ENCODE results near the gene KRABD2.
"Not testable (repeated sequence)": the region's sequence is repeated elsewhere in the genome, so short reads cannot be mapped to it uniquely, and the experiment has no call there.

The KRABD2 gene

GRCh38 chr17:8392674-8393469, 16.4 kb upstream of the KRABD2 start:
- DNase-seq (ENCODE audit: low spot score): no peak

- no peak for DNase-seq (ENCODE audit: low spot score)
Observed at GRCh38 chr17:8392274-8392673, 15.8 kb upstream of the KRABD2 start.

- DNase-seq (ENCODE audit: low spot score): no peak
Observed at GRCh38 chr17:8391711-8392110, 15.2 kb upstream of the KRABD2 start.

- DNase-seq (ENCODE audit: low spot score): no peak
Observed at GRCh38 chr17:8387914-8388651, 11.6 kb upstream of the KRABD2 start.

GRCh38 chr17:8386841-8387240, 10.3 kb upstream of the KRABD2 start:
- no peak for DNase-seq (ENCODE audit: low spot score)

- DNase-seq (ENCODE audit: low spot score): peak; percentile 84
Observed at GRCh38 chr17:8384801-8385378, 8.4 kb upstream of the KRABD2 start.

GRCh38 chr17:8383143-8383822, 6.8 kb upstream of the KRABD2 start, which contains the start of gene RPL26:
TSS of gene RPL26 (minus strand) at chr17:8383193. CDS start at chr17:8382310, 883 bp downstream.
- DNase-seq (ENCODE audit: low spot score): peak; percentile 95

GRCh38 chr17:8382880-8383142, 6.3 kb upstream of the KRABD2 start:
- no peak for DNase-seq (ENCODE audit: low spot score)

- DNase-seq (ENCODE audit: low spot score): no peak
Observed at GRCh38 chr17:8382052-8382879, 5.8 kb upstream of the KRABD2 start.

GRCh38 chr17:8380049-8380448, 3.5 kb upstream of the KRABD2 start:
- no peak for DNase-seq (ENCODE audit: low spot score)

GRCh38 chr17:8378117-8378516, 1.6 kb upstream of the KRABD2 start:
- DNase-seq (ENCODE audit: low spot score): not testable (repeated sequence)

GRCh38 chr17:8377422-8377821, 918 bp upstream of the KRABD2 start:
- DNase-seq (ENCODE audit: low spot score): no peak

GRCh38 chr17:8375738-8376259, 705 bp downstream of the KRABD2 start:
- peak; percentile 39 for DNase-seq (ENCODE audit: low spot score)

GRCh38 chr17:8373856-8374255, 2.6 kb downstream of the KRABD2 start:
- DNase-seq (ENCODE audit: low spot score): not testable (repeated sequence)

- no peak for DNase-seq (ENCODE audit: low spot score)
Observed at GRCh38 chr17:8372422-8372821, 4.1 kb downstream of the KRABD2 start.

- DNase-seq (ENCODE audit: low spot score): no peak
Observed at GRCh38 chr17:8371786-8372185, 4.7 kb downstream of the KRABD2 start.

- no peak for DNase-seq (ENCODE audit: low spot score)
Observed at GRCh38 chr17:8369944-8370343, 6.6 kb downstream of the KRABD2 start.

GRCh38 chr17:8368193-8368592, 8.3 kb downstream of the KRABD2 start:
- DNase-seq (ENCODE audit: low spot score): no peak

GRCh38 chr17:8366231-8366630, 10.3 kb downstream of the KRABD2 start:
- DNase-seq (ENCODE audit: low spot score): peak; percentile 43

GRCh38 chr17:8365143-8365542, 11.4 kb downstream of the KRABD2 start:
- DNase-seq (ENCODE audit: low spot score): no peak

- peak; percentile 19 for DNase-seq (ENCODE audit: low spot score)
Observed at GRCh38 chr17:8362651-8363332, 13.7 kb downstream of the KRABD2 start.

All from GM03348 (cell line).